Panc1 (cell line): Measurements from ENCODE around the gene HNRNPU. TPM values are rescaled to one million over a fixed set of nuclear protein-coding genes. Genes with fewer than 3 reads are reported as not detected.

Source experiments
- ATAC-seq: fragments of 200-7000 bp; cut with Tn5 transposase; 2 replicates; pipeline ENCODE4 v1.9.1; 2020; ENCODE audit warnings: mild to moderate bottlenecking, moderate library complexity
- BruUV-seq: library from RNA; stranded (reverse); fragments of 400-500 nt; replicated peaks from 2 replicates; lab custom pipeline; 2021; lab: Mats Ljungman, UMichigan
- CTCF ChIA-PET: fragments of 300-600 bp; sonication (Branson Sonifier 250); formaldehyde crosslinking; loops from one replicate; lab custom pipeline; 2022; ENCODE audit warnings: antibody characterized with exemption; lab: Charles Lee
- POLR2A ChIA-PET: fragments of 300-600 bp; sonication (Branson Sonifier 250); formaldehyde crosslinking; loops from one replicate; lab custom pipeline; 2022; ENCODE audit warnings: antibody characterized with exemption; lab: Charles Lee
- DNase-seq: peaks from one replicate; pipeline ENCODE4 v3.0.0-alpha.2; 2010; ENCODE audit warnings: low read depth, low spot score
- H3K27ac ChIP-seq: 2 replicates; pipeline ENCODE4 v1.5.1; 2011; ENCODE audit warnings: mild to moderate bottlenecking, low read length, inconsistent platforms
- H3K27me3 ChIP-seq: fragments of 200-500 bp; sonication (Bioruptor generic); 2 replicates; pipeline ENCODE4 v1.6.0; 2014; ENCODE audit warnings: low read length, inconsistent platforms; ENCODE audit not compliant: control insufficient read depth, insufficient read depth
- H3K36me3 ChIP-seq: fragments of 200-500 bp; sonication (Bioruptor generic); 2 replicates; pipeline ENCODE4 v1.5.1; 2014; ENCODE audit warnings: inconsistent platforms, mild to moderate bottlenecking, low read length, moderate library complexity; ENCODE audit not compliant: control insufficient read depth, insufficient read depth
- H3K4me1 ChIP-seq: 2 replicates; pipeline ENCODE4 v1.5.1; 2011; ENCODE audit warnings: inconsistent platforms, mild to moderate bottlenecking, low read length, moderate library complexity; ENCODE audit not compliant: control insufficient read depth, insufficient read depth
- H3K4me3 ChIP-seq, 2 experiments: 2 replicates each; pipeline ENCODE4 v1.5.1; 2011 to 2012; ENCODE audit warnings: low read depth in 2 of 2, low read length in 2 of 2, mild to moderate bottlenecking in 2 of 2, inconsistent platforms in 1 of 2, moderate library complexity in 1 of 2
- H3K9me3 ChIP-seq: fragments of 200-500 bp; sonication (Bioruptor generic); 2 replicates; pipeline ENCODE4 v1.5.1; 2014; ENCODE audit warnings: low read depth, mild to moderate bottlenecking, inconsistent platforms, low read length, moderate library complexity; ENCODE audit not compliant: control insufficient read depth, insufficient read depth
- CTCF ChIP-seq: fragments of 450-650 bp; IDR thresholded peaks from 2 replicates; pipeline ENCODE4 v1.5.1; 2017; ENCODE audit warnings: mild to moderate bottlenecking
- POLR2AphosphoS5 ChIP-seq: IDR thresholded peaks from 2 replicates; pipeline ENCODE4 v1.6.1; 2012; ENCODE audit warnings: mild to moderate bottlenecking, low read depth, low read length, moderate library complexity
- SIN3A ChIP-seq: IDR thresholded peaks from 2 replicates; pipeline ENCODE4 v1.6.1; 2012; ENCODE audit warnings: low read depth, mild to moderate bottlenecking, low read length, moderate library complexity, borderline replicate concordance; ENCODE audit not compliant: insufficient read depth
- TCF7L2 ChIP-seq: IDR thresholded peaks from 2 replicates; pipeline ENCODE4 v1.6.1; 2011; ENCODE audit warnings: mild to moderate bottlenecking, low read depth, low read length, inconsistent platforms
- in situ Hi-C: cut with HindIII; loops from 2 replicates; pipeline ENCODE4 v1.10.0; 2016; ENCODE audit warnings: low sequenced_read_pairs, low pct_unique_long_range_greater_than_20kb
- intact Hi-C: fragments of 100-400 bp; cut with micrococcal nuclease; formaldehyde crosslinking; loops from one replicate; pipeline ENCODE4 v1.10.0; 2022; ENCODE audit not compliant: unreplicated experiment
- total RNA-seq: library from RNA; stranded (reverse); gene quantifications from one replicate; pipeline ENCODE4 v1.2.1, GENCODE V29; 2021; ENCODE audit not compliant: unreplicated experiment
- TF ChIP-seq, protein P1 (sequence below), 2 experiments: IDR thresholded peaks; 2 replicates each; pipeline ENCODE4 v1.6.1; 2011 to 2012; ENCODE audit warnings: low read depth in 2 of 2, control low read depth in 1 of 2, low read length in 1 of 2, mild to moderate bottlenecking in 1 of 2, moderate library complexity in 1 of 2; ENCODE audit not compliant: insufficient read depth in 1 of 2

Gene HNRNPU
- total RNA-seq, 1 experiment from 2014 or later, result 361 TPM

DNA sequence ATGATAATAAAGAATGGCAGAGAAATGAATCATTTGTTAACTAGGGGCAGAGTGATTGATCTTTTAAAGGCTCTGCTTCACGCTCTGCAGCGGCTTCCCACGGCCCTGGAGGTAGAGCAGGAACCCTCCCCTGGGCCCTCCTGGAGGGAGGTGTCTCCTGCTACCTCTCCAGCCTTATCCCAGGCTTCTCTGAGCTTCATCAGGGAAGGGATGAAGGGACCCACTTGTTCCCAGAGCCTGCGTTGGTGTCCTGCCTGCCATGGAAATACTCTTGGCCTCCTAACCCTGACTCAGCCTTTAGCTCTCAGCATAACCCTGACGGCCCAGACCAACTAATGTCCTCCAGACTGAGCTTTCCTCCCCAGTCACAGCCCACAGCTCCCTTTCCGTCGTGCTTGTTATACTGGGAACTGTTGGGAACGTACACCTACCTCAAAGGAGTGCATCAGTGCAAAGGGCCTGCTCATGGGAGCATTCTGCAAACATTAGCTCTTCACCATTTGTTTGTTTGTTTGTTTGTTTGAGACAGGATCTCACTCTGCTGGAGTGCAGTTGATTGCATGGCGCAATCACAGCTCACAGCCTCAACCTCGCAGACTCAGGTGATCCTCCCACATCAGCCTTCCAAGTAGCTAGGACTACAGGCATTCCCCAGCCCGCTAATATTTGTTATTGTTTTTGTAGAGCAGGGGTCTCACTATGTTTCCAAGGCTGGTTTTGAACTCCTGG lies 17.4 kb upstream of the HNRNPU start:
- Histone ChIP-seq H3K36me3 (no peaks in the 10 kb centered on the region), H3K9me3 (no peaks in the 10 kb centered on the region), H3K4me1 (no peaks in the 10 kb centered on the region), H3K27ac (no peak overlapping the region), H3K4me3 (no peak overlapping the region), H3K27me3 (no peaks in the 10 kb centered on the region)
- in situ Hi-C loops (no loop called here), intact Hi-C loops (no loop called here)
- ATAC-seq, result peak; percentile 71
- POLR2A ChIA-PET, result no interaction called here
- DNase-seq, result no peak
- CTCF ChIA-PET, result no interaction called here
- TF ChIP-seq CTCF, result no peak
- no peak for TF ChIP-seq TCF7L2
- TF ChIP-seq POLR2AphosphoS5, result no peak
- BruUV-seq, result no TSS peak

- DNase-seq, result no peak
- CTCF ChIA-PET, result interaction anchor here (0.9 kb wide), 1 partner anchor 164 kb away, joined by 3 read pairs; no protein-coding TSS in a partner anchor
- H3K27ac ChIP-seq, result no peak overlapping the region
- no peaks in the 10 kb centered on the region for H3K36me3 ChIP-seq
- no peaks in the 10 kb centered on the region for H3K4me1 ChIP-seq
- no peaks in the 10 kb centered on the region for H3K9me3 ChIP-seq
- TF ChIP-seq POLR2AphosphoS5, result no peak
- TF ChIP-seq CTCF, result no peak
- TF ChIP-seq SIN3A, result no peak
- TF ChIP-seq, protein P1, sequence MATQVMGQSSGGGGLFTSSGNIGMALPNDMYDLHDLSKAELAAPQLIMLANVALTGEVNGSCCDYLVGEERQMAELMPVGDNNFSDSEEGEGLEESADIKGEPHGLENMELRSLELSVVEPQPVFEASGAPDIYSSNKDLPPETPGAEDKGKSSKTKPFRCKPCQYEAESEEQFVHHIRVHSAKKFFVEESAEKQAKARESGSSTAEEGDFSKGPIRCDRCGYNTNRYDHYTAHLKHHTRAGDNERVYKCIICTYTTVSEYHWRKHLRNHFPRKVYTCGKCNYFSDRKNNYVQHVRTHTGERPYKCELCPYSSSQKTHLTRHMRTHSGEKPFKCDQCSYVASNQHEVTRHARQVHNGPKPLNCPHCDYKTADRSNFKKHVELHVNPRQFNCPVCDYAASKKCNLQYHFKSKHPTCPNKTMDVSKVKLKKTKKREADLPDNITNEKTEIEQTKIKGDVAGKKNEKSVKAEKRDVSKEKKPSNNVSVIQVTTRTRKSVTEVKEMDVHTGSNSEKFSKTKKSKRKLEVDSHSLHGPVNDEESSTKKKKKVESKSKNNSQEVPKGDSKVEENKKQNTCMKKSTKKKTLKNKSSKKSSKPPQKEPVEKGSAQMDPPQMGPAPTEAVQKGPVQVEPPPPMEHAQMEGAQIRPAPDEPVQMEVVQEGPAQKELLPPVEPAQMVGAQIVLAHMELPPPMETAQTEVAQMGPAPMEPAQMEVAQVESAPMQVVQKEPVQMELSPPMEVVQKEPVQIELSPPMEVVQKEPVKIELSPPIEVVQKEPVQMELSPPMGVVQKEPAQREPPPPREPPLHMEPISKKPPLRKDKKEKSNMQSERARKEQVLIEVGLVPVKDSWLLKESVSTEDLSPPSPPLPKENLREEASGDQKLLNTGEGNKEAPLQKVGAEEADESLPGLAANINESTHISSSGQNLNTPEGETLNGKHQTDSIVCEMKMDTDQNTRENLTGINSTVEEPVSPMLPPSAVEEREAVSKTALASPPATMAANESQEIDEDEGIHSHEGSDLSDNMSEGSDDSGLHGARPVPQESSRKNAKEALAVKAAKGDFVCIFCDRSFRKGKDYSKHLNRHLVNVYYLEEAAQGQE (IDR thresholded peaks at IDR 0.05; ENCODE audit: insufficient read depth in 1 of 2, low read depth in 2 of 2, low read length in 1 of 2), result no peak
- no peak for TF ChIP-seq TCF7L2
- BruUV-seq, result no TSS peak
- no peak overlapping the region for H3K4me3 ChIP-seq
- POLR2A ChIA-PET, result no interaction called here
- intact Hi-C loops, result no loop called here
- no peaks in the 10 kb centered on the region for H3K27me3 ChIP-seq
- ATAC-seq, result no peak
- in situ Hi-C loops, result no loop called here
These were observed 14.3 kb upstream of the HNRNPU start for GRCh38 chr1:244878681-244879080.
